GM21381 (cell line): ENCODE data around the gene DNAJB4.
"Not testable (repeated sequence)": the region's sequence is repeated elsewhere in the genome, so short reads cannot be mapped to it uniquely, and the experiment has no call there.

Experiments
- ATAC-seq: cut with Tn5 transposase; IDR thresholded peaks from one replicate; pipeline ENCODE4 v1.9.1; 2021; ENCODE audit warnings: mild to moderate bottlenecking, moderate library complexity; ENCODE audit not compliant: unreplicated experiment

DNAJB4 gene

GRCh38 chr1:78004719-78005447 is at the start of gene DNAJB4:
TSS of gene DNAJB4 (plus strand) at chr1:78004939. CDS start at chr1:78005111, 172 bp downstream.
- ATAC-seq, result peak; percentile 98

GRCh38 chr1:77955709-77956108 is 49.0 kb upstream of the DNAJB4 start:
- no peak for ATAC-seq

- ATAC-seq, result no peak
These were observed 48.3 kb upstream of the DNAJB4 start for GRCh38 chr1:77956464-77956863.

GRCh38 chr1:77958391-77958790 is 46.3 kb upstream of the DNAJB4 start:
- ATAC-seq, result no peak

- ATAC-seq, result no peak
These were observed 45.9 kb upstream of the DNAJB4 start for GRCh38 chr1:77958850-77959249.

GRCh38 chr1:77961392-77961791 is 43.3 kb upstream of the DNAJB4 start:
- ATAC-seq, result no peak

GRCh38 chr1:77966291-77966690 is 38.4 kb upstream of the DNAJB4 start:
- ATAC-seq, result no peak

GRCh38 chr1:77970192-77970591 is 34.5 kb upstream of the DNAJB4 start:
- no peak for ATAC-seq

- no peak for ATAC-seq
These were observed 32.7 kb upstream of the DNAJB4 start for GRCh38 chr1:77972080-77972479.

GRCh38 chr1:77975386-77975785 is 29.4 kb upstream of the DNAJB4 start:
- no peak for ATAC-seq

GRCh38 chr1:77975907-77976306 is 28.8 kb upstream of the DNAJB4 start:
- no peak for ATAC-seq

GRCh38 chr1:77976433-77977076 is 28.2 kb upstream of the DNAJB4 start:
- ATAC-seq, result no peak

GRCh38 chr1:77977989-77978292 is 26.8 kb upstream of the DNAJB4 start:
- ATAC-seq, result no peak

- ATAC-seq, result peak; percentile 71
These were observed 26.3 kb upstream of the DNAJB4 start for GRCh38 chr1:77978293-77978968.

- ATAC-seq, result peak; percentile 72
These were observed 25.5 kb upstream of the DNAJB4 start, which contains the start of gene FUBP1 for GRCh38 chr1:77978969-77979876. TSS of gene FUBP1 (minus strand) at chr1:77979072. CDS start at chr1:77979004, 68 bp downstream.

GRCh38 chr1:77983352-77983996 is 21.3 kb upstream of the DNAJB4 start:
- not testable (repeated sequence) for ATAC-seq

- ATAC-seq, result no peak
These were observed 20.8 kb upstream of the DNAJB4 start for GRCh38 chr1:77983997-77984355.

GRCh38 chr1:77984629-77985028 is 20.1 kb upstream of the DNAJB4 start:
- ATAC-seq, result no peak

- no peak for ATAC-seq
These were observed 17.9 kb upstream of the DNAJB4 start for GRCh38 chr1:77986810-77987209.

- no peak for ATAC-seq
These were observed 16.8 kb upstream of the DNAJB4 start for GRCh38 chr1:77987919-77988318.

- no peak for ATAC-seq
These were observed 15.0 kb upstream of the DNAJB4 start for GRCh38 chr1:77989744-77990143.
